Aorta (tissue), 5 donors: ENCODE results near the gene NEK1. TPM values are rescaled to one million over a fixed set of nuclear protein-coding genes. Genes with fewer than 3 reads are reported as not detected.

Experiments
- ATAC-seq: fragments of 200-7000 bp; cut with Tn5 transposase; one replicate; pipeline ENCODE4 v1.9.1; 2022; ENCODE audit warnings: moderate library complexity; ENCODE audit not compliant: low FRiP score
- DNase-seq, 2 donors: peaks; one replicate each; pipeline ENCODE4 v3.0.0-alpha.2; 2020
- H3K27ac ChIP-seq, 2 donors: one replicate each; pipeline ENCODE4 v1.5.1; 2013; ENCODE audit warnings: low read length in 2 of 2, mild to moderate bottlenecking in 2 of 2, moderate library complexity in 2 of 2, control low read depth in 1 of 2, inconsistent platforms in 1 of 2, low read depth in 1 of 2
- H3K27me3 ChIP-seq, 2 donors: one replicate each; pipeline ENCODE4 v1.6.1; 2013; ENCODE audit warnings: control low read depth in 1 of 2, low read length in 1 of 2, mild to moderate bottlenecking in 1 of 2, moderate library complexity in 1 of 2; ENCODE audit not compliant: insufficient read depth in 2 of 2, control insufficient read depth in 1 of 2
- H3K36me3 ChIP-seq, 2 donors: one replicate each; pipeline ENCODE4 v1.6.1; 2013; ENCODE audit warnings: control low read depth in 1 of 2, low read length in 1 of 2, mild to moderate bottlenecking in 1 of 2; ENCODE audit not compliant: insufficient read depth in 2 of 2, control insufficient read depth in 1 of 2
- H3K4me1 ChIP-seq, 2 donors: one replicate each; pipeline ENCODE4 v1.6.1; 2013; ENCODE audit warnings: low read length in 2 of 2, control low read depth in 1 of 2, mild to moderate bottlenecking in 1 of 2, moderate library complexity in 1 of 2; ENCODE audit not compliant: insufficient read depth in 2 of 2, control insufficient read depth in 1 of 2
- H3K4me3 ChIP-seq, 2 donors: one replicate each; pipeline ENCODE4 v1.5.1; 2013; ENCODE audit warnings: low read length in 2 of 2, control low read depth in 1 of 2, mild to moderate bottlenecking in 1 of 2
- H3K9me3 ChIP-seq: one replicate; pipeline ENCODE4 v1.6.1; 2013; ENCODE audit warnings: mild to moderate bottlenecking, low read length; ENCODE audit not compliant: control insufficient read depth
- WGBS, 2 donors: extraction: QIAGEN DNeasy Blood & Tissue Kit; methylation state at CpG; one replicate each; pipeline ENCODE4 v1.1.7; 2013; 5-methylcytosine and 5-hydroxymethylcytosine counted together
- intact Hi-C, 2 donors: fragments of 100-400 bp; cut with DNase I; formaldehyde crosslinking; loops; one replicate each; pipeline versions ENCODE4 v1.14.2 to v1.15.0; 2022
- polyA plus RNA-seq, 2 donors: library from polyadenylated mRNA; stranded (reverse); fragments of 200-250 nt; gene quantifications; one replicate each; pipeline ENCODE4 v1.2.3, GENCODE V29; 2013
- total RNA-seq, 2 donors: library from RNA; stranded (reverse); fragmentation: NEBNext Ultra II Directional; extraction: Animal tissue kit (Norgen Biotek cat#: 25700); gene quantifications; one replicate each; pipeline ENCODE4 v1.2.1, GENCODE V29; 2021
- donor health status: healthy with polysubstance abuse.
- donor health status: Bipolar disorder and iron deficiency.
- donor health status: DM: no; HTN: no; CAD: no.
- donor health status: DM: no; HTN: no; CAD: no.
- donor health status: DM: yes; HTN: yes; CAD: no.

NEK1 gene
- total and polyA plus RNA-seq, 4 donors = 6.7 to 24.4 (median 13.5) TPM

DNA sequence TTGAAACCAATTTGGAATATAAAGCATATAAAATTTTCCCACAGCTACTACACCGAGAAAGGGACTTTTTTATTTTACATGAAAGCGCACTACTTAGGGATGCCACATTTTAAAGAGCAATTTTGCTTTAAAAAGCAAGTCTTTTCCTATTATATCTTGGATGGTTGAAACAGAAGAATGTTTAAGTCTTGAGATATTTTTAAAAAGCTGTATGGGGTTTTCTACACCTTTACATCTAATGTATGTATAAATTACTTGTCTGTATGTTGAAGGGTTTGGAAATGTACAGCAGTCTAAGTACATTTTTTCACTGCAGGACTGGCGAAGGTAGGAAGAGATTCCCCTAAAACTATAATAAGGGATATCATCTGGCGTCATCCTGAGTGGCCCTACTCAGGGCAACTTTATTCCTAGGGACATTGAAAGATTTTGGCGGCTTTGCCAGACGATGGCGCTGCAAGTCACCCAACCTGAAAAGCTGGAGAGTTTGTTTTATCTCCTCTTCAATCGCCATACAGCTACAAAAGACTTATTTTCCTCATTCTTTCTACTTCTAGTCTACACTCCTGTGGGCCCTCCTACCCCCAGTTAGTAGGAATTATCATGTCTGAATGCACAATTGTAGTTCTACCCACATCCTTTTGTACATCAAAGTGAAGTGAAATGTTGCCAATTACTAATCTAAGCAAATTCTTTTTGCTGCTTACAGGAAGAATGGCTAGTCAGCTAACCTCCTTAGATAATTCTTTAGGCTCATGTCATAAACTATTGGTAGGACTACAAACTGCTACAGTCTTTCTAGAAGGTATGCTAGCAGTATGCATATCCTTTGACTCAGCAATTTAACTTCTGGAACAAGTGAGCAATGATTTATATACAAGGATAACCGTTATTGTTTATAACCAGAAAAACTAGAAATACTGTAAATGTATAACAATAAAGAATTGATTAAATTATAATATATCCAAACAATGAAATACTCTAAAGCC is 782 bp upstream of the NEK1 start:
- Histone ChIP-seq H3K4me3 (peak overlapping the region; percentile 52 to 60), H3K4me1 (peaks cover 0 to 1% of the 10 kb centered on the region in 2 donors), H3K27ac (no peak overlapping the region), H3K27me3 (no peaks in the 10 kb centered on the region), H3K36me3 (no peaks in the 10 kb centered on the region), H3K9me3 (no peaks in the 10 kb centered on the region)
- peak; percentile 80 to 89 for DNase-seq
- intact Hi-C loops = loop anchor here (10.0 kb wide), 2 partner anchors 142 to 412 kb away; partner anchors contain the start of genes HPF1 (in 1 of the 2) and MFAP3L (in 1 of the 2)
- peak; percentile 80 for ATAC-seq
- 2 to 4% methylated on average over 9 of the region's 9 CpGs for WGBS, 2 donors

GRCh38 chr4:169611157-169611556 is 1.2 kb downstream of the NEK1 start:
- peaks cover 0 to 1% of the 10 kb centered on the region in 2 donors for H3K4me1 ChIP-seq
- H3K9me3 ChIP-seq = no peaks in the 10 kb centered on the region
- no peaks in the 10 kb centered on the region for H3K36me3 ChIP-seq
- ATAC-seq (no peak), DNase-seq (no peak)
- H3K4me3 ChIP-seq = no peak overlapping the region
- WGBS, 2 donors = 27 to 34% methylated on average over 4 of the region's 4 CpGs
- H3K27ac ChIP-seq = no peak overlapping the region
- no peaks in the 10 kb centered on the region for H3K27me3 ChIP-seq
- intact Hi-C loops = loop anchor here (10.0 kb wide), 2 partner anchors 144 to 414 kb away; partner anchors contain the start of genes HPF1 (in 1 of the 2) and MFAP3L (in 1 of the 2)

GRCh38 chr4:169604903-169605331 is 7.5 kb downstream of the NEK1 start:
- Histone ChIP-seq H3K4me1 (no peaks in the 10 kb centered on the region), H3K27ac (no peak overlapping the region), H3K9me3 (no peaks in the 10 kb centered on the region), H3K4me3 (no peak overlapping the region), H3K27me3 (no peaks in the 10 kb centered on the region), H3K36me3 (no peaks in the 10 kb centered on the region)
- DNase-seq = no peak
- ATAC-seq = no peak
- 91 to 97% methylated on average over 1 of the region's 1 CpG for WGBS, 2 donors
- intact Hi-C loops = no loop called here

DNA sequence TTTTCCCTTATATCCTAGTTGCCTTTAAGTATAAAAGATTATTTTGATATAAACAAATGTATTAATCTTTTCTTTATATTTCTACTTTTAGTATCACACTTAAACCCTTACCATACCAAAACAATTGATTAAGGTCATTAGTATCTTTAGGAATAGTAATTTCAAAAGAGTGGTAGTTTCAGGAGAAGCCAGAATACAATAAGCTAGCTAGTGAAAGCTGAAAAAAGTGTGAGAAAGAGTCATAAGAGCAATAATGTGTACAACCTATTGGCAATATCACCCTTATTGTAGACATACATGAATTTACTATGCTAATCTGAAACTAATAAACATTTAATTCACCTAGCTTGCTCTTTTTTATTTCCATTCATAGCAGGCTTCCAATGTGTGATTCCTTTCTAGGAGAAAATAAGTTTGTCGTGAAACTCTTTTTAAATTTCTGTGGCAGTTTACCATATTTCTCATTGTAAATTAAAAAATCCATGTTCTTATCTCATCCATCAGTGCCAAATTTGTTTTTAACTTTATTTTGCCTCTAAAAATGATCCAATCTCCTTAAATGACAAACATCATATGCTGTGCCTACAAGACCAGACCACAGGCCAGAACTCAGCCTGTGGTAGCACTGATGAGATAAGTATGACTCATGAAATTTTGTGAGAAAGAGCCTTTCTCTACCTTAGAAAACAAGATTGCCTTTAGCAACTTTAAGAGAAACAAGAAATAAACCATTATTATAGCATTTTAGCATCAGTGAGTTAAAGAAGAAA is 8.1 kb downstream of the NEK1 start:
- Histone ChIP-seq H3K9me3 (no peaks in the 10 kb centered on the region), H3K27me3 (no peaks in the 10 kb centered on the region), H3K4me3 (no peak overlapping the region), H3K36me3 (no peaks in the 10 kb centered on the region), H3K4me1 (no peaks in the 10 kb centered on the region), H3K27ac (no peak overlapping the region)
- 42 to 100% methylated on average over 1 of the region's 1 CpG for WGBS, 2 donors
- ATAC-seq = no peak
- DNase-seq = no peak
- intact Hi-C loops = no loop called here

GRCh38 chr4:169603312-169603711 is 9.1 kb downstream of the NEK1 start:
- no peak overlapping the region for H3K27ac ChIP-seq
- no peaks in the 10 kb centered on the region for H3K4me1 ChIP-seq
- H3K36me3 ChIP-seq = no peaks in the 10 kb centered on the region
- H3K27me3 ChIP-seq = no peaks in the 10 kb centered on the region
- H3K9me3 ChIP-seq = no peaks in the 10 kb centered on the region
- intact Hi-C loops = no loop called here
- no peak for ATAC-seq
- no peak overlapping the region for H3K4me3 ChIP-seq
- 87 to 89% methylated on average over 2 of the region's 2 CpGs for WGBS, 2 donors
- no peak for DNase-seq

- intact Hi-C loops = no loop called here
- H3K9me3 ChIP-seq = no peaks in the 10 kb centered on the region
- ATAC-seq (no peak), DNase-seq (no peak)
- H3K27ac ChIP-seq = no peak overlapping the region
- H3K27me3 ChIP-seq = no peaks in the 10 kb centered on the region
- no peaks in the 10 kb centered on the region for H3K36me3 ChIP-seq
- H3K4me1 ChIP-seq = no peaks in the 10 kb centered on the region
- no peak overlapping the region for H3K4me3 ChIP-seq
Measured at GRCh38 chr4:169601016-169601771, 11.2 kb downstream of the NEK1 start.

DNA sequence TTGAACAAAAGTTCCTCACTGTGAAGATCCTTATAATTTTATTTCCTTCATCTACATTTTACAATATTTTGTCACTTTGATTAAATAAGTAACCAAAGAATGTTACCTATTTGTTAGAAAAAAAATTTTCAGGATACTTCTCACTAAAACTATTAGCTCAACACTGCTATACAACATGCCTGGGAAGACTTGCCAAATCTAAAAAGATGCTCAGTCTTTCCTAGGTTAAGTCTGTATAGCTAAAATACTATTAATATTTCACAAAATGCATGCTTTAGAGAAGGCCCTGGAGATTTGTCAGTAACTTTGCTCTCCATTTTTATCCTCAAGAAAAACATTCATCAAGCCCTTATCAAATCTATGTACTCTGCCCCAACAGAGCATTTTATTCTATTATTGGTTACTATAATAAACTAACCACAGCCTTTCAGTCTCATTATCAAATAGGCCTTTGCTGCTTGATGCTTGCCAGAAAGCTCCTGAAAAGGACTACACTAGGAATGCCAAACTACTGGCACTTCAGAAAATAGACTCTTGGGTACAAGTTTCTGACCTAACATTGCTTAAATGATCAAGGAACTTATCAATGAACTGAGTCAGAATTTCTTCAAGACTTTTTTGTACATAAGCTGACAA is 17.7 kb downstream of the NEK1 start:
- Histone ChIP-seq H3K27ac (no peak overlapping the region), H3K27me3 (no peaks in the 10 kb centered on the region), H3K4me1 (no peaks in the 10 kb centered on the region), H3K4me3 (no peak overlapping the region), H3K36me3 (no peaks in the 10 kb centered on the region), H3K9me3 (no peaks in the 10 kb centered on the region)
- ATAC-seq (no peak), DNase-seq (no peak)
- intact Hi-C loops = no loop called here

DNA sequence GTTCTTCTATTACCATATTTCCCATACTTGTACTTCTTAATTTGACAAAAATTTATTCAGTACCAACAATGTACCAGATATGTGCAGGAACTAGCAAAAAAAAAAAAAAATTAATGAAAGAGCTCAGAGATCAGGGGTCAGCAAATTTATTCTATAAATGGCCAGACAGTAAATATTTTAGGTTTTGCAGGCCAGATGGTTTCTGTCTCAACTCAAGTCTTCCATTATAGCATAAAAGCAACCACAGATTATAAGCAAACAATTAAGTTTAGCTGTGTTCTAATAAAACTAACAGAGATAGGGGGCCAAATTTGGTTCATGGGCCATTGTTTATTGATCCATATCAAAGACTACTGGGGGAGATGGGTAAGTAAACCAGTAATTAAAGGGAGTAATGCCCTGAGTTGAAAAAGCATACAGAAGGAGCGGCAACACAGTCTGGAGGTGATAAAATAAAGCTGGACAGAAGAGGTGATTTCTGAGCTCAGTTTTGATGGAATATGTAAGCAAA is 19.3 kb downstream of the NEK1 start:
- 95 to 97% methylated on average over 1 of the region's 1 CpG for WGBS, 2 donors
- intact Hi-C loops = no loop called here
- Histone ChIP-seq H3K27me3 (no peaks in the 10 kb centered on the region), H3K27ac (no peak overlapping the region), H3K4me3 (no peak overlapping the region), H3K9me3 (no peaks in the 10 kb centered on the region), H3K4me1 (no peaks in the 10 kb centered on the region), H3K36me3 (no peaks in the 10 kb centered on the region)
- DNase-seq (no peak), ATAC-seq (no peak)
